Measurements from ENCODE around the gene PRSS8.
"Not testable (repeated sequence)": the region's sequence is repeated elsewhere in the genome, so short reads cannot be mapped to it uniquely, and the experiment has no call there.

PRSS8 gene

GRCh38 chr16:31108794-31109558 is 26.6 kb downstream of the PRSS8 start:
- Mint-ChIP-seq H3K27ac (no peak overlapping the region), H3K4me1 (peaks cover 18% of the 10 kb centered on the region)
- ATAC-seq (ENCODE audit: low read depth), result no peak

GRCh38 chr16:31108035-31108793 is 27.3 kb downstream of the PRSS8 start, which contains the start of gene BCKDK:
BCKDK (plus strand) TSS chr16:31108386; CDS start chr16:31109224, 838 bp downstream.
- H3K27ac Mint-ChIP-seq, result peak within 1 kb of the TSS; percentile 73
- peaks cover 18% of the 10 kb centered on the region for H3K4me1 Mint-ChIP-seq
- DNase-seq (ENCODE audit: low spot score in 2 of 2) (peak; percentile 38 to 56), ATAC-seq (ENCODE audit: low read depth) (peak; percentile 82)
- H3K36me3 Mint-ChIP-seq, result peaks cover 4% of the 10 kb centered on the region
- no peaks in the 10 kb centered on the region for H3K9me3 Mint-ChIP-seq
- H3K27me3 Mint-ChIP-seq, result no peaks in the 10 kb centered on the region
- H3K4me3 Mint-ChIP-seq, result peak within 1 kb of the TSS; percentile 89

More at GRCh38 chr16:31108794-31109558, 26.6 kb downstream of the PRSS8 start:
- Mint-ChIP-seq H3K36me3 (peaks cover 3% of the 10 kb centered on the region), H3K27me3 (no peaks in the 10 kb centered on the region), H3K4me3 (peak overlapping the region; percentile 79), H3K9me3 (no peaks in the 10 kb centered on the region)
- no peak for DNase-seq (ENCODE audit: low spot score in 2 of 2)

GRCh38 chr16:31107465-31107867 is 28.1 kb downstream of the PRSS8 start:
- Mint-ChIP-seq H3K9me3 (no peaks in the 10 kb centered on the region), H3K4me1 (peaks cover 18% of the 10 kb centered on the region), H3K27me3 (no peaks in the 10 kb centered on the region), H3K36me3 (peaks cover 4% of the 10 kb centered on the region), H3K4me3 (peak overlapping the region; percentile 89), H3K27ac (no peak overlapping the region)
- DNase-seq (ENCODE audit: low spot score in 2 of 2) (no peak), ATAC-seq (ENCODE audit: low read depth) (no peak)

GRCh38 chr16:31106509-31107464 is 28.7 kb downstream of the PRSS8 start:
- ATAC-seq (ENCODE audit: low read depth), result no peak
- Mint-ChIP-seq H3K9me3 (no peaks in the 10 kb centered on the region), H3K4me3 (peak overlapping the region; percentile 89), H3K27me3 (no peaks in the 10 kb centered on the region), H3K4me1 (peaks cover 18% of the 10 kb centered on the region), H3K36me3 (peaks cover 4% of the 10 kb centered on the region), H3K27ac (no peak overlapping the region)
- DNase-seq (ENCODE audit: low spot score in 2 of 2), result no peak

GRCh38 chr16:31105677-31106213 is 29.8 kb downstream of the PRSS8 start:
- Mint-ChIP-seq H3K27me3 (no peaks in the 10 kb centered on the region), H3K4me3 (peak overlapping the region; percentile 39), H3K27ac (no peak overlapping the region), H3K9me3 (no peaks in the 10 kb centered on the region), H3K4me1 (peaks cover 18% of the 10 kb centered on the region), H3K36me3 (peaks cover 4% of the 10 kb centered on the region)
- peak; percentile 82 to 92 for DNase-seq (ENCODE audit: low spot score in 2 of 2)
- peak; percentile 79 for ATAC-seq (ENCODE audit: low read depth)

GRCh38 chr16:31100876-31101641 is 34.5 kb downstream of the PRSS8 start:
- not testable (repeated sequence) for H3K27ac Mint-ChIP-seq; ATAC-seq (ENCODE audit: low read depth); DNase-seq (ENCODE audit: low spot score in 2 of 2); H3K9me3 Mint-ChIP-seq; H3K36me3 Mint-ChIP-seq; H3K4me1 Mint-ChIP-seq; H3K27me3 Mint-ChIP-seq; H3K4me3 Mint-ChIP-seq

GRCh38 chr16:31099860-31100638 is 35.5 kb downstream of the PRSS8 start:
- H3K27ac Mint-ChIP-seq, result no peak overlapping the region
- H3K36me3 Mint-ChIP-seq, result peaks cover 2% of the 10 kb centered on the region
- peaks cover 8% of the 10 kb centered on the region for H3K4me1 Mint-ChIP-seq
- no peak overlapping the region for H3K4me3 Mint-ChIP-seq
- no peak for DNase-seq (ENCODE audit: low spot score in 2 of 2)
- ATAC-seq (ENCODE audit: low read depth), result no peak
- H3K27me3 Mint-ChIP-seq, result no peaks in the 10 kb centered on the region
- no peaks in the 10 kb centered on the region for H3K9me3 Mint-ChIP-seq

GRCh38 chr16:31094424-31095120 is 41.0 kb downstream of the PRSS8 start, which contains the start of gene VKORC1:
VKORC1 (minus strand) TSS chr16:31094797; CDS start chr16:31094729, 68 bp downstream.
- Mint-ChIP-seq H3K27ac (peak within 1 kb of the TSS; percentile 91), H3K4me1 (peaks cover 17% of the 10 kb centered on the region), H3K27me3 (no peaks in the 10 kb centered on the region), H3K36me3 (peaks cover 3% of the 10 kb centered on the region), H3K9me3 (no peaks in the 10 kb centered on the region), H3K4me3 (peak within 1 kb of the TSS; percentile 81)
- ATAC-seq (ENCODE audit: low read depth), result peak; percentile 86
- DNase-seq (ENCODE audit: low spot score in 2 of 2), result peak; percentile 68 to 79

- peaks cover 17% of the 10 kb centered on the region for H3K4me1 Mint-ChIP-seq
- peak overlapping the region; percentile 81 for H3K4me3 Mint-ChIP-seq
- DNase-seq (ENCODE audit: low spot score in 2 of 2), result no peak
- H3K27ac Mint-ChIP-seq, result peak overlapping the region; percentile 91
- H3K9me3 Mint-ChIP-seq, result no peaks in the 10 kb centered on the region
- no peak for ATAC-seq (ENCODE audit: low read depth)
- H3K27me3 Mint-ChIP-seq, result no peaks in the 10 kb centered on the region
- H3K36me3 Mint-ChIP-seq, result peaks cover 3% of the 10 kb centered on the region
Measured at GRCh38 chr16:31094088-31094423, 41.5 kb downstream of the PRSS8 start.

- H3K4me1 Mint-ChIP-seq, result peaks cover 17% of the 10 kb centered on the region
- ATAC-seq (ENCODE audit: low read depth), result no peak
- peak overlapping the region; percentile 28 for H3K4me3 Mint-ChIP-seq
- H3K27ac Mint-ChIP-seq, result no peak overlapping the region
- peaks cover 3% of the 10 kb centered on the region for H3K36me3 Mint-ChIP-seq
- no peaks in the 10 kb centered on the region for H3K9me3 Mint-ChIP-seq
- H3K27me3 Mint-ChIP-seq, result no peaks in the 10 kb centered on the region
- no peak for DNase-seq (ENCODE audit: low spot score in 2 of 2)
Measured at GRCh38 chr16:31093132-31093703, 42.3 kb downstream of the PRSS8 start.

- Mint-ChIP-seq H3K36me3 (peaks cover 3% of the 10 kb centered on the region), H3K27ac (no peak overlapping the region), H3K27me3 (no peaks in the 10 kb centered on the region), H3K4me1 (peaks cover 17% of the 10 kb centered on the region), H3K9me3 (no peaks in the 10 kb centered on the region), H3K4me3 (no peak overlapping the region)
- ATAC-seq (ENCODE audit: low read depth) (no peak), DNase-seq (ENCODE audit: low spot score in 2 of 2) (no peak)
Measured at GRCh38 chr16:31092330-31092729, 43.2 kb downstream of the PRSS8 start.
